HCT116 (cell line): ENCODE measurements around the gene SLC8A1.

ENCODE experiments used
- ATF3 ChIP-seq: IDR thresholded peaks from 2 replicates; pipeline ENCODE4 v1.6.1; 2012
- CTCF ChIP-seq, 3 experiments: fragments of 200-600 bp in 1 of 3; sonication (generic) in 1 of 3; IDR thresholded peaks in 2 of 3; conservative IDR thresholded peaks in 1 of 3; 2 replicates each; pipeline ENCODE4 v1.5.1; 2012 to 2017; ENCODE audit warnings: low read depth in 2 of 3, low read length in 2 of 3, antibody characterized with exemption in 1 of 3, borderline replicate concordance in 1 of 3, control low read depth in 1 of 3, mild to moderate bottlenecking in 1 of 3, mixed read lengths in 1 of 3, mixed run types in 1 of 3, moderate library complexity in 1 of 3; ENCODE audit not compliant: insufficient read depth in 1 of 3
- EZH2 ChIP-seq: fragments of 200-600 bp; sonication (generic); IDR thresholded peaks from 2 replicates; pipeline ENCODE4 v1.6.1; 2017; ENCODE audit warnings: antibody characterized with exemption, mixed run types
- MAX ChIP-seq: IDR thresholded peaks from 2 replicates; pipeline ENCODE4 v1.6.1; 2012
- SP1 ChIP-seq: IDR thresholded peaks from 2 replicates; pipeline ENCODE4 v1.6.1; 2012; ENCODE audit warnings: low read depth
- SRF ChIP-seq: IDR thresholded peaks from 2 replicates; pipeline ENCODE4 v1.6.1; 2012; ENCODE audit warnings: low read depth
- YY1 ChIP-seq: IDR thresholded peaks from 2 replicates; pipeline ENCODE4 v1.6.1; 2011; ENCODE audit warnings: low read length, low read depth, moderate library complexity, mild to moderate bottlenecking; ENCODE audit not compliant: insufficient replicate concordance; ENCODE audit errors: extremely low read depth
- ZNF274 ChIP-seq: fragments of 200-500 bp; sonication (Bioruptor generic); IDR thresholded peaks from 2 replicates; pipeline ENCODE4 v1.6.1; 2014; ENCODE audit warnings: mild to moderate bottlenecking, low read depth, low read length, inconsistent platforms

GRCh38 chr2:40224318-40224717, 227.6 kb downstream of the SLC8A1 start:
- no peak for TF ChIP-seq ZNF274
- no peak for TF ChIP-seq CTCF (IDR thresholded peaks at IDR 0.05 in 2 of 3, conservative IDR thresholded peaks at IDR 0.05 in 1 of 3; ENCODE audit: borderline replicate concordance in 1 of 3, insufficient read depth in 1 of 3, low read depth in 2 of 3, low read length in 2 of 3)
- no peak for TF ChIP-seq ATF3
- TF ChIP-seq SRF = no peak
- no peak for TF ChIP-seq SP1
- TF ChIP-seq MAX = no peak
- no peak for TF ChIP-seq EZH2
- no peak for TF ChIP-seq YY1
